SH-SY5Y (cell line): ENCODE measurements around the gene CACNA2D2.

ENCODE experiments used
- GATA2 ChIP-seq: IDR thresholded peaks from 2 replicates; pipeline ENCODE4 v1.6.1; 2011; ENCODE audit warnings: mild to moderate bottlenecking, low read depth, low read length
- GATA3 ChIP-seq: IDR thresholded peaks from 2 replicates; pipeline ENCODE4 v1.6.1; 2011; ENCODE audit warnings: low read depth, mild to moderate bottlenecking, low read length, moderate library complexity

- TF ChIP-seq GATA2 (no peak), GATA3 (no peak)
These were observed 16.1 kb upstream of the CACNA2D2 start for GRCh38 chr3:50519471-50520089.
